Measurements from ENCODE around the gene DNAJC1.
"Not testable (repeated sequence)": the region's sequence is repeated elsewhere in the genome, so short reads cannot be mapped to it uniquely, and the experiment has no call there.

The DNAJC1 gene

DNA sequence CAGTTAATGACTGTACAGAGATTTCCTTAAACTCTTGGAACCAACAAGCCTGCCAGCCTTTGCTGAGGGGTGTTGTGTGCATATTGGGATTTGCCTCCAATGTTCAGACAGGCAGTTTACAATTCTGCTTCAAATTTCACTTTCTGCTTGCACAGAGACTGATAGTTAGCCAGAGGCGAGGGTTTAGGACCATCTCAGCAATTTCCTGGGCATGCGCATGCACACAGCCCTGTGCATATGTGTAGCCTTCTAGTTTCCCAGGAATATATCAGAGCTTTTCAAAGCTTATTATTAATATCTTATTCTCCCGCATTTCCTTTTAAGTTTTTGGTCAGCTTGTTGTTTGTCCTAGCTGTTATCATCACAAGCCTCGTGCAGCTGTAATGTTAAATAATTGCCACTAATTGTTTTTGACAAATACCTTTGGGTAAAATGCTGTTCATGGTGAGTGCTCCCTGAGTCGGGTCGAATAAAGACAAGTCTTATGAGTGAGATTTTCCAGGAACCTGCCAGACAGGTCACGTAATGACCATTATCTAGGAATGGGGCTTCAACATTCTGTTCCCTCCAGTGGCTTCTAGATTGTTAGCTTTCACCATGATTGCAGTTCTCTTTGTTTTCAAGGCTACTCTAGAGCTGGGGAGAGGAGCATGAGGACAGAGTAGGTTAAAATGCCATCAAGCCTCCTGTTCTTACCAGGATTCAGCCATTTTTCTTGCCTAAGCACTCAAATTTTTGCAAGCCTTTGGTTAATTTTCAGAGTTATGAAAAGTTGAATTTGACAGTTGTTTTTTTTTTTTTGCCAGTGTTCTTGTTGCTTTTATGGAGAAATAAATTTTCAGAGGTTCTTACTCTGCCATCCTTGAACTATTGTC is 24.1 kb upstream of the DNAJC1 start:
- no peak overlapping the region for H3K27ac ChIP-seq (ENCODE audit: low read length)
- H3K4me1 ChIP-seq (ENCODE audit: insufficient read depth, low read length): no peaks in the 10 kb centered on the region
- no peaks in the 10 kb centered on the region; the same call in 1 of the 2 replicates for H3K9me3 ChIP-seq (ENCODE audit: insufficient read depth, low read depth, low read length)
- H3K4me3 ChIP-seq (ENCODE audit: low read length): no peak overlapping the region
- no peaks in the 10 kb centered on the region for H3K27me3 ChIP-seq (ENCODE audit: insufficient read depth, low read length)
- H3K36me3 ChIP-seq (ENCODE audit: insufficient read depth, low read depth, low read length): no peaks in the 10 kb centered on the region
- no peak overlapping the region for H3K9ac ChIP-seq (ENCODE audit: low read depth, low read length)

DNA sequence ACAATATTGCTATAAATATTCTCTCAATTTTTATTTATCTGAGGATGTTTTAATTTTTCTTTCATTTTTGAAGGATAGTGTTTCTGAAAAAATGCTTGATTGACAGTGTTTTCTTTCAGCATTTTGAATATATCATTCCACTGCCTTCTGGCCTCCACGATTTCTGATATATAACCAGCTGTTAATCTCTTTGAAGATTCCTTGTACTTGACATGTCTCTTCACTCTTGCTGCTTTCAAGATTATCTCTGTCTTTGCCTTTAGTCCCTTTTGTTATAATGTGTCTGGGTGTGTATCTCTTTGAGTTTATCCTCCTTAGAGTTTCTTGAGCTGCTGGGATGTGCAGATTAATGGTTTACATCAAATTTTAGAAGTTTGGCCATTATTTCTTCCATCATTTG is 22.8 kb upstream of the DNAJC1 start:
- H3K9me3 ChIP-seq (ENCODE audit: insufficient read depth, low read depth, low read length): no peaks in the 10 kb centered on the region
- H3K9ac ChIP-seq (ENCODE audit: low read depth, low read length): no peak overlapping the region
- H3K4me3 ChIP-seq (ENCODE audit: low read length): no peak overlapping the region
- H3K4me1 ChIP-seq (ENCODE audit: insufficient read depth, low read length): no peaks in the 10 kb centered on the region
- no peaks in the 10 kb centered on the region for H3K27me3 ChIP-seq (ENCODE audit: insufficient read depth, low read length)
- no peak overlapping the region for H3K27ac ChIP-seq (ENCODE audit: low read length)
- H3K36me3 ChIP-seq (ENCODE audit: insufficient read depth, low read depth, low read length): no peaks in the 10 kb centered on the region

DNA sequence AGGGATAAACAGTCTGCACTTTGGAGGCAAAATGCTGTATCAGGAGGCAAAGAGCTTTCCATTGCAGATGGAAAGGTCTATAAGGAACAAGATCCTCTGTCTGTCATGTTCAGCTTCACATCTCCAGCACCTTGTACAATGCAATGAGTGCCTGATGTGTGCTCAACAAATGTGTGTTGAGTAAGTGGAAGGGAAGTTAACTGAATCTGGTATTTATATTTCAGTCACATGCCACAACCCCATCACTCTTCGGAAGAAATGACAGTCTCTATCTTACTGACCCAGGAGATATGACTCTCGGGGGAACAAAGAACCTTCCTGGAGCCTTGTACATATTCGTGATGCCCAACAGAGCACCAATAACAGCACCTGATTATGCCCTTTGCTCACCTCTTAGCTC is 20.0 kb upstream of the DNAJC1 start:
- Histone ChIP-seq H3K27ac (ENCODE audit: low read length) (no peak overlapping the region), H3K4me1 (ENCODE audit: insufficient read depth, low read length) (no peaks in the 10 kb centered on the region), H3K27me3 (ENCODE audit: insufficient read depth, low read length) (no peaks in the 10 kb centered on the region), H3K9me3 (ENCODE audit: insufficient read depth, low read depth, low read length) (no peaks in the 10 kb centered on the region), H3K4me3 (ENCODE audit: low read length) (no peak overlapping the region), H3K9ac (ENCODE audit: low read depth, low read length) (no peak overlapping the region), H3K36me3 (ENCODE audit: insufficient read depth, low read depth, low read length) (no peaks in the 10 kb centered on the region)

DNA sequence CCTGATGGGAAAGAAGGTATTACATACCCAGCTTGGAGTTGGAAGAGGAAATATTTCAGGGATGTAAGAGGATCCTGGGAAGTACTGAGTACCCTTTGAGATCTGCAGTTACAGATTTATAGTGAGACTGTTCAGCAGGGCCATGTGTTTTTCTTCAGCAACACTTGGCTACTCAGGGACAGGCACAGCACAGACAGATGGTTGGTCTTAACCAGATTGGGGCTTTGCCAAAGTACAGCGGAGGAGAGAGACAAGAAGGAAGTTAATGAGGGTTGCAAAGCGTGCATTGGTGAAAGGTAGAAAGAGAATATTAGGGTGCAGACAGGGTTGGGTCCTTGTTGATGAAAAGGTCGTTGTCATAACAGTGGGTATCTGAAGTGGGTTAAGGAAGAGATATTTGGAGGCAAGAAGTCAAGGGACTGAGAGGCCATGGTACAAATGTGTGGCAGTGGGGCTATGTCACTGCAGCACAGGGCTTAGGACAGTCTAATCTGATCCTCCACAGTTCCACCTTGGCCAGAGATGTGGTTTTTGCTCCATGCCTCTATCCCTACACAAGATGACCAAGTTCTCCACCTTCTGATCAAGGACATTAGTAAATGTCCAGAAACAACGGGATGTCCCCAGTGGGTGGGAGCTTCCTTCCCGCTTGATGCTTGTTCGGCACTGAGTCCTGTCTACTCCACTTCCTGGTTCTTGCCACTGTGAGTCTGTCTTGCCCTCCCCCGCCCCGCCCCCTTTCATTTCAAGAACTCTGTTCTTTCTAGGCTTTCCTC is 18.9 kb upstream of the DNAJC1 start:
- Histone ChIP-seq H3K27me3 (ENCODE audit: insufficient read depth, low read length) (no peaks in the 10 kb centered on the region), H3K9ac (ENCODE audit: low read depth, low read length) (no peak overlapping the region), H3K4me1 (ENCODE audit: insufficient read depth, low read length) (no peaks in the 10 kb centered on the region), H3K27ac (ENCODE audit: low read length) (no peak overlapping the region), H3K36me3 (ENCODE audit: insufficient read depth, low read depth, low read length) (no peaks in the 10 kb centered on the region), H3K4me3 (ENCODE audit: low read length) (no peak overlapping the region), H3K9me3 (ENCODE audit: insufficient read depth, low read depth, low read length) (no peaks in the 10 kb centered on the region)

DNA sequence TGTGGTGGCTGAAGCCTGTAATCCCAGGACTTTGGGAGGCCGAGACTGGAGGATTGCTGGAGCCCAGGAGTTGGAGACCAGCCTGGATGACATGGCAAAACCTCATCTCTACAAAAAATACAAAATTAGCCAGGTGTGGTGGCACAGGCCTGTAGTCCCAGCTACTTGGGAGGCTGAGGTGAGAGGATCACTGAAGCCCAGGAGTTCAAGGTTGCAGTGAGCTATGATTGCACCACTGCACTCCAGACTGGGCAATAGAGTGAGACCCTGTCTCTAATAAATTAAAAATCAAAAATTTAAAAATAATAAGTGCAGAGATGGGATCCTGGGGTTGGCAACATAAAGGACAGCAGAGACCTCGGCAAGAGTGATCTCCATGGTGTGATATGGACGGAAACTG is 17.6 kb upstream of the DNAJC1 start:
- not testable (repeated sequence) for H3K27ac ChIP-seq (ENCODE audit: low read length); H3K27me3 ChIP-seq (ENCODE audit: insufficient read depth, low read length); H3K9me3 ChIP-seq (ENCODE audit: insufficient read depth, low read depth, low read length); H3K9ac ChIP-seq (ENCODE audit: low read depth, low read length); H3K4me3 ChIP-seq (ENCODE audit: low read length); H3K36me3 ChIP-seq (ENCODE audit: insufficient read depth, low read depth, low read length); H3K4me1 ChIP-seq (ENCODE audit: insufficient read depth, low read length)

DNA sequence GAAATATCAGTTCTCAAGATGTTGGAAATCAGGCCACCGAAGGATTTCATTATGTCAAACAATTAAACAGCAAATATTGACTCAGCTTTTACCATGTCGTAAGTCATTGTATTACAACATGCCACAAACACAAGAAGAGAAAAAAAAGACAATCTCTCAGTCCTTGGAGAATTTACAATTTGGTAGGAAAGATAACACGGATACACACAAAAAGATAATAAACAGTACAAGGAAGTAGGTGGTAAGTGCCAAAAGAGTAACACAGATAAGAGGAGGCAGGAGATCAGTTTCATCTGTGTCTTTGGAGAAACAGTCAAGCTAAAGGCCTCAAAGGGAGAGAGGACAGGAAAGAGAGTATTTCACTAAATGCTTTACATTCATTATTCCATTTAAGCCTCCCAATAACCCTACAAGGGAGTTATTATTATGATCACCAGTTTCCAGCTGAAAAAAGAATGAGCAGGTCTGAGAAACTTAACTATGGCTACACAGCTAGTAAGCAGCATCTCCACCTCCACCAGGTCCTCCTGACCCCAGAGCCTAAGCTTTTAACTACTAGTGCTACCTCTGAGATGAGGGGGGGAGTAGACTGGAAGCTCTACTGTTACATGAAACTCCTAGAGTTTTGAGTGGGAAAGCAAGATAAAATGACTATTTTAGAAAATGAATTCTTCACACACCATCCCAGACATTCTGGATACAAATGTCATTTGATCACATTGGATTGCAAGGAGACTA is 13.9 kb upstream of the DNAJC1 start:
- Histone ChIP-seq H3K36me3 (ENCODE audit: insufficient read depth, low read depth, low read length) (no peaks in the 10 kb centered on the region), H3K27ac (ENCODE audit: low read length) (no peak overlapping the region), H3K4me1 (ENCODE audit: insufficient read depth, low read length) (no peaks in the 10 kb centered on the region), H3K9ac (ENCODE audit: low read depth, low read length) (no peak overlapping the region), H3K9me3 (ENCODE audit: insufficient read depth, low read depth, low read length) (no peaks in the 10 kb centered on the region), H3K27me3 (ENCODE audit: insufficient read depth, low read length) (no peaks in the 10 kb centered on the region), H3K4me3 (ENCODE audit: low read length) (no peak overlapping the region)

DNA sequence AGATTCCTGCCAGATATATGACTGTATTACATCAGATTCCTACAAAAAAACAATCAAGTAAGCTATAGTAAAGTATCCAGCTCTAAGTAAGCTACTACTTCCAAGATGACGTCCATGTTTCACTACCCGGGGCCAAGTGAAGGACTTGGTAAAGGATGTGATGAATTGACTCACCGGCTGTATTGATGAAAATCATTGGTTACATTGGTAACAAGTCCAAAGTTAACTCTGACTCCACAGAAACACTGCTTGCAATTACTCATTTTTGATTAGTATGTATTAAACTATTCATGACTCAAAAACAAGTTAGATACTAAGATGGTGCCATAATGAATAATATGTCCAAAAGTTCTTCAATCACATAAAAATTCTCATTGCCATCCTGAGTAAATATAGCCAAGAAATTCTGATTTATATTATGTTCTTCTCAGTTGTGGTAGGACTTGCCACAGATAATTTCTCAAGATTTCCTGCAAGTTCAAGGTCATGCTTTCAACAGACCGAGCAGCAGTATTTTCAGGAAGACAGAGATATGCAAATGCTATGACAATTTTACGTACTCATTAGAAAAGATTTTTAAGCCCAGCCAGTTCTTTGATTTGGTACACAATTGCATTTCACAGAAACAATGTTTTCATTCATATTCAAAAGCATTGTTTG is 12.6 kb upstream of the DNAJC1 start:
- no peaks in the 10 kb centered on the region for H3K27me3 ChIP-seq (ENCODE audit: insufficient read depth, low read length)
- no peaks in the 10 kb centered on the region for H3K4me1 ChIP-seq (ENCODE audit: insufficient read depth, low read length)
- H3K9me3 ChIP-seq (ENCODE audit: insufficient read depth, low read depth, low read length): no peaks in the 10 kb centered on the region
- no peak overlapping the region for H3K27ac ChIP-seq (ENCODE audit: low read length)
- no peak overlapping the region for H3K4me3 ChIP-seq (ENCODE audit: low read length)
- H3K36me3 ChIP-seq (ENCODE audit: insufficient read depth, low read depth, low read length): no peaks in the 10 kb centered on the region
- H3K9ac ChIP-seq (ENCODE audit: low read depth, low read length): no peak overlapping the region

DNA sequence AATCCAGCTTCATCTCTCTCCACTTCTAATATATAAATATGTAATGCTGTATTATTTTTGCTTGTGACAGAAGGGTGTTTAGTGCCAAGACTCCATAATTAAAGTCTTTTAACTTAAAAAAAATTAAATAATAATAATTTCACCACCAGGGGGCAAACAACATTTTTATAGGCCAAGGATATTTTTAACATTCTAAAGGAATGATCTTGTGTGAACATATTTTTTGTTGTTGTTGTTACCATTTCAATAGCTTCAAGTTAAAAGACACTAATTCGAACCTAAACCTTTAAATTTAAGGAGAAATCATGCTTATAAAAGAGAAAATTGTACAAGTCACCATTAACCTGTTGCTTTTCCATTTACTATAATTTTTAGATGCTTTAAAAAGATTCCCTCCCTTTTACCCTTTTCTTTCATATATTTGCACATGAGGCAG is 7.5 kb upstream of the DNAJC1 start:
- H3K9me3 ChIP-seq (ENCODE audit: insufficient read depth, low read depth, low read length): no peaks in the 10 kb centered on the region
- H3K4me1 ChIP-seq (ENCODE audit: insufficient read depth, low read length): no peaks in the 10 kb centered on the region

DNA sequence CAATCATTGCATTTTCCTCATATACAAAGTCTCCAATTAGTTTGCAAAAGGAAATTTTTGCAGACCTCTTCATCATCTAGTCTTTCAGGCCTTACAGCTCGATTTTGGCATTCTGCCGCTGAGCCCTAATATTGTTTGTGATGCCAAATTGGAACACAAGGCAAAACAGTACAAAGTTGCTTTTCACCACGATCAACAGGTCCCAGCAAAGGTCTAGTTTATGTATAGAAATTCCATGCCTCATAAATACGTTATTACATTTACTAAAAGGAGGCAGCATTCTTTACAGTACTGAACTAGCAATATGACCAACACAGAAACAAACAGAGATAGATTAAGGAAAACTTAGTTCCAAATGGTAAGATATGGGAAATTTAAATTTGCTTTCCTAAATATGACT is 7.0 kb upstream of the DNAJC1 start:
- no peaks in the 10 kb centered on the region for H3K27me3 ChIP-seq (ENCODE audit: insufficient read depth, low read length)
- no peaks in the 10 kb centered on the region for H3K4me1 ChIP-seq (ENCODE audit: insufficient read depth, low read length)
- H3K36me3 ChIP-seq (ENCODE audit: insufficient read depth, low read depth, low read length): no peaks in the 10 kb centered on the region
- H3K9me3 ChIP-seq (ENCODE audit: insufficient read depth, low read depth, low read length): no peaks in the 10 kb centered on the region
- H3K4me3 ChIP-seq (ENCODE audit: low read length): no peak overlapping the region
- H3K27ac ChIP-seq (ENCODE audit: low read length): no peak overlapping the region
- H3K9ac ChIP-seq (ENCODE audit: low read depth, low read length): no peak overlapping the region

More for the DNA sequence above, 7.5 kb upstream of the DNAJC1 start:
- Histone ChIP-seq H3K4me3 (ENCODE audit: low read length) (no peak overlapping the region), H3K36me3 (ENCODE audit: insufficient read depth, low read depth, low read length) (no peaks in the 10 kb centered on the region), H3K9ac (ENCODE audit: low read depth, low read length) (no peak overlapping the region), H3K27me3 (ENCODE audit: insufficient read depth, low read length) (no peaks in the 10 kb centered on the region), H3K27ac (ENCODE audit: low read length) (no peak overlapping the region)

DNA sequence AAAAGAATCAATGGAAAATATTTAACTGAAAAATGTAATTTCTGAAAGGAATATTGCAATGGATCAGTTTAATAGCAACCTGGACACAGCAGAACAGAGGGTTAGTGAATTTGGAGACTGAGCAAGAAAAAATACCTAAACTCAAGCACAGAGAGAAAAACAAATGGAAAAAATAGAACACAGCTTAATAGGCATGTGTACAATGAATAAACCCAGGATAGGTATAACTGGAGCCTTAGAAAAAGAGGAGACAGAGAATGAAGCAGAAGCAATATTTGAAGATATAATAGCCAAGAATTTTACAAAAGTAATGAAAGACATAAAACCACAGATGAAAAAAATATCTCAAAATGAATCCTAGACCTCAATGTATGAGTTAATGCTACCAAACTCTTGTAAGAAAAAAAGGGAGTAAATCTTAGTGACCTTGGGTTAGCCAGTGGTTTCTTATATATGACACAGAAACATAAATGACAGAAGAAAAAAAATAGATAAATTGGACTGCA is 2.9 kb upstream of the DNAJC1 start:
- Histone ChIP-seq H3K9ac (ENCODE audit: low read depth, low read length) (no peak overlapping the region), H3K27me3 (ENCODE audit: insufficient read depth, low read length) (peaks cover 13% of the 10 kb centered on the region), H3K9me3 (ENCODE audit: insufficient read depth, low read depth, low read length) (no peaks in the 10 kb centered on the region), H3K36me3 (ENCODE audit: insufficient read depth, low read depth, low read length) (no peaks in the 10 kb centered on the region), H3K4me1 (ENCODE audit: insufficient read depth, low read length) (peaks cover 9% of the 10 kb centered on the region; the same call in 1 of the 2 replicates), H3K4me3 (ENCODE audit: low read length) (no peak overlapping the region), H3K27ac (ENCODE audit: low read length) (no peak overlapping the region)

DNA sequence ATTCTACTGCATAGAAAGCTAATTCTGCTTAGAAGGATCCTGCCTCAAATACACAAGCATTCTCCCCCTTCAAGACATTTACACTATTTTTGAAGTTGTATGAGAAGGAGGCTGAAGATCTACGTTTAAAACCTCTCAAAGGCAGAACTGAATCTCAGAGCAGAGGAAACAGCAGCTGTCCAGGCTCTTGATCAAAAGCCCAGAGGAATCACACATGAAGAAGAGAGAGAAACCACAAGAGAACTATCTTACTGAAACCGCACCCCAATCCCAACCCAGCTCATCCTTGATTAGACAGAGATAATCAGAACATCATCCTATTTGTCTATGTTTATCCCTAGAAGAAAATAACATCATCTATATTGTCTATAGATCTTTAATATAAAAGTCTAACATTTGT is 2.2 kb upstream of the DNAJC1 start:
- peaks cover 18% of the 10 kb centered on the region for H3K27me3 ChIP-seq (ENCODE audit: insufficient read depth, low read length)
- no peak overlapping the region for H3K27ac ChIP-seq (ENCODE audit: low read length)
- no peak overlapping the region for H3K9ac ChIP-seq (ENCODE audit: low read depth, low read length)
- H3K36me3 ChIP-seq (ENCODE audit: insufficient read depth, low read depth, low read length): no peaks in the 10 kb centered on the region
- no peak overlapping the region for H3K4me3 ChIP-seq (ENCODE audit: low read length)
- H3K9me3 ChIP-seq (ENCODE audit: insufficient read depth, low read depth, low read length): no peaks in the 10 kb centered on the region
- peaks cover 9% of the 10 kb centered on the region; the same call in 1 of the 2 replicates for H3K4me1 ChIP-seq (ENCODE audit: insufficient read depth, low read length)
